Osteocyte (in vitro differentiated cells): ENCODE data around the gene USP8. TPM values are rescaled to one million over a fixed set of nuclear protein-coding genes. Genes with fewer than 3 reads are reported as not detected.

ENCODE experiments used
- DNase-seq: peaks from one replicate; pipeline ENCODE4 v3.0.0; 2021; ENCODE audit warnings: mixed read lengths; ENCODE audit not compliant: unreplicated experiment; ENCODE audit errors: extremely low spot score
- H3K27ac Mint-ChIP-seq: one replicate; pipeline ENCODE4 v1.8.0; 2021; ENCODE audit warnings: mild to moderate bottlenecking, mixed read lengths; ENCODE audit not compliant: unreplicated experiment
- H3K27me3 Mint-ChIP-seq: one replicate; pipeline ENCODE4 v1.8.0; 2021; ENCODE audit warnings: mixed read lengths; ENCODE audit not compliant: unreplicated experiment
- H3K36me3 Mint-ChIP-seq: one replicate; pipeline ENCODE4 v1.8.0; 2021; ENCODE audit warnings: mixed read lengths; ENCODE audit not compliant: unreplicated experiment
- H3K4me1 Mint-ChIP-seq: one replicate; pipeline ENCODE4 v1.8.0; 2021; ENCODE audit warnings: mixed read lengths; ENCODE audit not compliant: unreplicated experiment
- H3K4me3 Mint-ChIP-seq: one replicate; pipeline ENCODE4 v1.8.0; 2021; ENCODE audit warnings: mild to moderate bottlenecking, moderate library complexity, mixed read lengths; ENCODE audit not compliant: unreplicated experiment
- H3K9me3 Mint-ChIP-seq: one replicate; pipeline ENCODE4 v1.8.0; 2021; ENCODE audit warnings: mixed read lengths; ENCODE audit not compliant: unreplicated experiment
- CTCF ChIP-seq: fragments of 200-600 bp; sonication (generic); IDR thresholded peaks from 2 replicates; pipeline ENCODE4 v1.5.0; 2021; ENCODE audit warnings: antibody characterized with exemption, mild to moderate bottlenecking, moderate library complexity
- total RNA-seq: library from RNA; stranded (reverse); gene quantifications from 2 replicates; pipeline ENCODE4 v1.2.1, GENCODE V29; 2021

Gene USP8
- total RNA-seq, 1 donor from 2014 or later, result 55.3 TPM

GRCh38 chr15:50513001-50513400 lies 88.8 kb downstream of the USP8 start:
- Mint-ChIP-seq H3K9me3 (no peaks in the 10 kb centered on the region), H3K4me1 (no peaks in the 10 kb centered on the region), H3K27ac (no peak overlapping the region), H3K27me3 (no peaks in the 10 kb centered on the region), H3K36me3 (peaks cover 7% of the 10 kb centered on the region), H3K4me3 (no peak overlapping the region)
- DNase-seq, result no peak
- TF ChIP-seq CTCF, result no peak

GRCh38 chr15:50519740-50520425 lies 95.7 kb downstream of the USP8 start:
- Mint-ChIP-seq H3K9me3 (no peaks in the 10 kb centered on the region), H3K4me1 (peaks cover 6% of the 10 kb centered on the region), H3K36me3 (peaks cover 6% of the 10 kb centered on the region), H3K4me3 (no peak overlapping the region), H3K27me3 (no peaks in the 10 kb centered on the region), H3K27ac (no peak overlapping the region)
- no peak for TF ChIP-seq CTCF
- no peak for DNase-seq

GRCh38 chr15:50523851-50524251 lies 99.6 kb downstream of the USP8 start:
- H3K9me3 Mint-ChIP-seq, result no peaks in the 10 kb centered on the region
- no peak overlapping the region for H3K4me3 Mint-ChIP-seq
- no peak for TF ChIP-seq CTCF
- peaks cover 6% of the 10 kb centered on the region for H3K4me1 Mint-ChIP-seq
- no peaks in the 10 kb centered on the region for H3K36me3 Mint-ChIP-seq
- DNase-seq, result no peak
- no peaks in the 10 kb centered on the region for H3K27me3 Mint-ChIP-seq
- H3K27ac Mint-ChIP-seq, result no peak overlapping the region

GRCh38 chr15:50531163-50531562 lies 107.0 kb downstream of the USP8 start:
- no peak overlapping the region for H3K4me3 Mint-ChIP-seq
- peaks cover 9% of the 10 kb centered on the region for H3K4me1 Mint-ChIP-seq
- no peaks in the 10 kb centered on the region for H3K27me3 Mint-ChIP-seq
- H3K9me3 Mint-ChIP-seq, result no peaks in the 10 kb centered on the region
- TF ChIP-seq CTCF, result no peak
- H3K27ac Mint-ChIP-seq, result no peak overlapping the region
- no peak for DNase-seq
- H3K36me3 Mint-ChIP-seq, result no peaks in the 10 kb centered on the region

GRCh38 chr15:50531766-50532165 lies 107.6 kb downstream of the USP8 start:
- H3K4me1 Mint-ChIP-seq, result peaks cover 9% of the 10 kb centered on the region
- no peaks in the 10 kb centered on the region for H3K9me3 Mint-ChIP-seq
- DNase-seq, result no peak
- no peaks in the 10 kb centered on the region for H3K27me3 Mint-ChIP-seq
- H3K27ac Mint-ChIP-seq, result no peak overlapping the region
- no peak overlapping the region for H3K4me3 Mint-ChIP-seq
- TF ChIP-seq CTCF, result no peak
- no peaks in the 10 kb centered on the region for H3K36me3 Mint-ChIP-seq
